ENCODE results near the gene MAN1A1. TPM values are rescaled to one million over a fixed set of nuclear protein-coding genes. Genes with fewer than 3 reads are reported as not detected.

The MAN1A1 gene
- polyA plus RNA-seq, 2 of the 4 experiments (the other 2 are of a cell fraction): 0.05 TPM; not detected in 1

DNA sequence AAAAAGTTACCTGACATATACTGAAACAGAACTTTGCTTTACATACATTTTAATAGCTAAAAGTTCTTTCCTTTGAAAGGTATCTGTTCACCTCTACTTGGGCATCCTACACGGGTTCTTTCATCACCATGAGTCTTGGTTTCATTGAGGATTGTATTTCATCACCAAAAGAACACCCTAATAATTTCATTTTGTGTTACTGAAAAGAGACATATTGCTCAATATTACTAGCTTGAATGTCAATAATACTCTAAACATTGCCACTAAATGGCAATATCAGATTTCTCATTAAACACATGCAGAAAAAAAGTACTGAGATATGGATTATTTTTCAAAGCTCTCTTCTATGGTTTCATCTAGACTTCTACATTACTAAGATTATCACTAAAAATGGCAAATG lies 30.8 kb downstream of the MAN1A1 start:
- Histone ChIP-seq H3K4me2 (no peak overlapping the region), H3K4me3 (no peak overlapping the region), H3K9me3 (no peaks in the 10 kb centered on the region), H3K4me1 (no peaks in the 10 kb centered on the region), H3K27ac (no peak overlapping the region)
- CTCF ChIA-PET: no interaction called here
- WGBS (ENCODE audit: missing lambda C conversion rate): 0% methylated on average over 1 of the region's 1 CpG
- POLR2A ChIA-PET: no interaction called here
- DNase-seq (ENCODE audit: low read depth in 1 of 2, low spot score in 1 of 2) (no peak), FAIRE-seq (no peak), ATAC-seq (no peak)
- TF ChIP-seq CBX8 (IDR thresholded peaks at IDR 0.05) (no peak), HDAC2 (IDR thresholded peaks at IDR 0.05) (no peak), NPAS2 (CRISPR knock-in tag; IDR thresholded peaks at IDR 0.05; ENCODE audit: borderline replicate concordance) (no peak), KDM1A (IDR thresholded peaks at IDR 0.05; ENCODE audit: low read depth) (no peak), RNF2 (IDR thresholded peaks at IDR 0.05; ENCODE audit: borderline replicate concordance, low read depth) (no peak), MAZ (IDR thresholded peaks at IDR 0.05; ENCODE audit: borderline replicate concordance, low read depth, low read length) (no peak), GATA3 (IDR thresholded peaks at IDR 0.05; ENCODE audit: borderline replicate concordance) (no peak), EHF (CRISPR knock-in tag; IDR thresholded peaks at IDR 0.05) (no peak), POLR2A (IDR thresholded peaks at IDR 0.05; ENCODE audit: low read length) (no peak), FOSL2 (IDR thresholded peaks at IDR 0.05) (no peak), FOSL2 (CRISPR knock-in tag; IDR thresholded peaks at IDR 0.05) (no peak), CHD2 (IDR thresholded peaks at IDR 0.05; ENCODE audit: low read length, partially characterized antibody) (no peak), RCOR1 (IDR thresholded peaks at IDR 0.05; ENCODE audit: low read depth, low read length) (no peak), ELK1 (IDR thresholded peaks at IDR 0.05; ENCODE audit: low read depth, low read length) (no peak)
- TF ChIP-seq, protein P1, sequence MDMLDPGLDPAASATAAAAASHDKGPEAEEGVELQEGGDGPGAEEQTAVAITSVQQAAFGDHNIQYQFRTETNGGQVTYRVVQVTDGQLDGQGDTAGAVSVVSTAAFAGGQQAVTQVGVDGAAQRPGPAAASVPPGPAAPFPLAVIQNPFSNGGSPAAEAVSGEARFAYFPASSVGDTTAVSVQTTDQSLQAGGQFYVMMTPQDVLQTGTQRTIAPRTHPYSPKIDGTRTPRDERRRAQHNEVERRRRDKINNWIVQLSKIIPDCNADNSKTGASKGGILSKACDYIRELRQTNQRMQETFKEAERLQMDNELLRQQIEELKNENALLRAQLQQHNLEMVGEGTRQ (IDR thresholded peaks at IDR 0.05): no peak
- TF ChIP-seq, protein P2, sequence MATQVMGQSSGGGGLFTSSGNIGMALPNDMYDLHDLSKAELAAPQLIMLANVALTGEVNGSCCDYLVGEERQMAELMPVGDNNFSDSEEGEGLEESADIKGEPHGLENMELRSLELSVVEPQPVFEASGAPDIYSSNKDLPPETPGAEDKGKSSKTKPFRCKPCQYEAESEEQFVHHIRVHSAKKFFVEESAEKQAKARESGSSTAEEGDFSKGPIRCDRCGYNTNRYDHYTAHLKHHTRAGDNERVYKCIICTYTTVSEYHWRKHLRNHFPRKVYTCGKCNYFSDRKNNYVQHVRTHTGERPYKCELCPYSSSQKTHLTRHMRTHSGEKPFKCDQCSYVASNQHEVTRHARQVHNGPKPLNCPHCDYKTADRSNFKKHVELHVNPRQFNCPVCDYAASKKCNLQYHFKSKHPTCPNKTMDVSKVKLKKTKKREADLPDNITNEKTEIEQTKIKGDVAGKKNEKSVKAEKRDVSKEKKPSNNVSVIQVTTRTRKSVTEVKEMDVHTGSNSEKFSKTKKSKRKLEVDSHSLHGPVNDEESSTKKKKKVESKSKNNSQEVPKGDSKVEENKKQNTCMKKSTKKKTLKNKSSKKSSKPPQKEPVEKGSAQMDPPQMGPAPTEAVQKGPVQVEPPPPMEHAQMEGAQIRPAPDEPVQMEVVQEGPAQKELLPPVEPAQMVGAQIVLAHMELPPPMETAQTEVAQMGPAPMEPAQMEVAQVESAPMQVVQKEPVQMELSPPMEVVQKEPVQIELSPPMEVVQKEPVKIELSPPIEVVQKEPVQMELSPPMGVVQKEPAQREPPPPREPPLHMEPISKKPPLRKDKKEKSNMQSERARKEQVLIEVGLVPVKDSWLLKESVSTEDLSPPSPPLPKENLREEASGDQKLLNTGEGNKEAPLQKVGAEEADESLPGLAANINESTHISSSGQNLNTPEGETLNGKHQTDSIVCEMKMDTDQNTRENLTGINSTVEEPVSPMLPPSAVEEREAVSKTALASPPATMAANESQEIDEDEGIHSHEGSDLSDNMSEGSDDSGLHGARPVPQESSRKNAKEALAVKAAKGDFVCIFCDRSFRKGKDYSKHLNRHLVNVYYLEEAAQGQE (IDR thresholded peaks at IDR 0.05): no peak

DNA sequence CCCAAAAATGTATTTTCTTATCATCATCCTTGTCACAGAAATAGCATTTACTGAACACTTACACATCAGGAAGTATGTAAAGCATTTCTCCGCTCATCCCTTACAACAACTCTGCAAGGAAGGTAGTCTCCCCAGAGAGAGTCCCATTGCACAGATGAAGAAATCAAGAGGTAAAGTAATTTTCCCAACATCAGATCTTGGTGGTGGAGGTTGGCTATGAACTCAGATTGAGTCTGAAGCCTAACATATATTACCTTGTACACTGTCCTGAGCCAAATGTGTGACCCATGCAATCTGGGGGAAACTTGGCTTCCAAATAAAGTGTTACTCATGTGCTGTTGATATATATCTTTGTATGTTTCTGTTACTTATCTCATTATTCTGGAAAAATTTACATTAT lies 31.4 kb downstream of the MAN1A1 start:
- FAIRE-seq: no peak
- POLR2A ChIA-PET: no interaction called here
- no peak overlapping the region for H3K4me3 ChIP-seq
- no peak overlapping the region for H3K27ac ChIP-seq
- H3K4me1 ChIP-seq: no peaks in the 10 kb centered on the region
- CTCF ChIA-PET: no interaction called here
- no peak for ATAC-seq
- no peaks in the 10 kb centered on the region for H3K9me3 ChIP-seq
- TF ChIP-seq HOXA7 (CRISPR knock-in tag; IDR thresholded peaks at IDR 0.05): no peak
- TF ChIP-seq NPAS2 (CRISPR knock-in tag; IDR thresholded peaks at IDR 0.05; ENCODE audit: borderline replicate concordance): no peak
- TF ChIP-seq HOXB13 (CRISPR knock-in tag; IDR thresholded peaks at IDR 0.05; ENCODE audit: low read depth): no peak
- no peak for TF ChIP-seq CEBPB (IDR thresholded peaks at IDR 0.05)
- TF ChIP-seq JUN (IDR thresholded peaks at IDR 0.05): no peak
- no peak for TF ChIP-seq RAD21 (conservative IDR thresholded peaks at IDR 0.05 in 1 of 2, IDR thresholded peaks at IDR 0.05 in 1 of 2)
- no peak for TF ChIP-seq KDM1A (IDR thresholded peaks at IDR 0.05; ENCODE audit: low read depth)
- no peak for TF ChIP-seq TFCP2L1 (CRISPR knock-in tag; IDR thresholded peaks at IDR 0.05)
- TF ChIP-seq ESRRA (IDR thresholded peaks at IDR 0.05; ENCODE audit: borderline replicate concordance, low read length): no peak
- no peak for TF ChIP-seq RARB (CRISPR knock-in tag; IDR thresholded peaks at IDR 0.05)
- no peak for TF ChIP-seq ELK1 (IDR thresholded peaks at IDR 0.05; ENCODE audit: low read depth, low read length)
- no peak for TF ChIP-seq MAX (IDR thresholded peaks at IDR 0.05)
- TF ChIP-seq ZSCAN20 (CRISPR knock-in tag; IDR thresholded peaks at IDR 0.05): no peak
- no peak for TF ChIP-seq KDM5A (IDR thresholded peaks at IDR 0.05)
- TF ChIP-seq FOSL2 (IDR thresholded peaks at IDR 0.05): no peak
- no peak for TF ChIP-seq FOSL2 (CRISPR knock-in tag; IDR thresholded peaks at IDR 0.05)
- no peak overlapping the region for H3K4me2 ChIP-seq
- no peak for DNase-seq (ENCODE audit: low read depth in 1 of 2, low spot score in 1 of 2)
- 38% methylated on average over 1 of the region's 1 CpG for WGBS (ENCODE audit: missing lambda C conversion rate)
